ENCODE results near the gene LRRC23. TPM values are rescaled to one million over a fixed set of nuclear protein-coding genes. Genes with fewer than 3 reads are reported as not detected.
"Not testable (repeated sequence)": the region's sequence is repeated elsewhere in the genome, so short reads cannot be mapped to it uniquely, and the experiment has no call there.

LRRC23 gene
- total RNA-seq, 4 donors from 2014 or later: 8.8 to 16.6 (median 13.6) TPM

DNA sequence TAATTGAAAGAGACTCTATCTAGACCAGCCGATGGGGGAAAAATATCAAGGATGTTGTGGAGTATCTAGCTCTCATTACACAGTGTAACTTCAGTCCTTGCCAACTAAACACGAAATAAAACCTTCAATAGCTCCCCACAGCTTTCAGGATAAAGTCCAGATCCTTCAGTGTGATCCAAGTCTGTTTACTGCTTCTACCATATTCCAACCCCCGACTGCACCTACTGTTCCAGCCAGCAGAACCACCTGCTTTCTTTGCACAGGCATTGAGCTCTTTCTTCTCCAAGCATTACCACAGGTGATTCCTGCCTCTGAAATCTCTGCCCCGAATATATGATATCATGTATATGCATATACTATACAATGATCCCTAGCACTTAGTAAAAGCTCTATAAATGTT is 2.2 kb upstream of the LRRC23 start:
- TF ChIP-seq, protein P1, sequence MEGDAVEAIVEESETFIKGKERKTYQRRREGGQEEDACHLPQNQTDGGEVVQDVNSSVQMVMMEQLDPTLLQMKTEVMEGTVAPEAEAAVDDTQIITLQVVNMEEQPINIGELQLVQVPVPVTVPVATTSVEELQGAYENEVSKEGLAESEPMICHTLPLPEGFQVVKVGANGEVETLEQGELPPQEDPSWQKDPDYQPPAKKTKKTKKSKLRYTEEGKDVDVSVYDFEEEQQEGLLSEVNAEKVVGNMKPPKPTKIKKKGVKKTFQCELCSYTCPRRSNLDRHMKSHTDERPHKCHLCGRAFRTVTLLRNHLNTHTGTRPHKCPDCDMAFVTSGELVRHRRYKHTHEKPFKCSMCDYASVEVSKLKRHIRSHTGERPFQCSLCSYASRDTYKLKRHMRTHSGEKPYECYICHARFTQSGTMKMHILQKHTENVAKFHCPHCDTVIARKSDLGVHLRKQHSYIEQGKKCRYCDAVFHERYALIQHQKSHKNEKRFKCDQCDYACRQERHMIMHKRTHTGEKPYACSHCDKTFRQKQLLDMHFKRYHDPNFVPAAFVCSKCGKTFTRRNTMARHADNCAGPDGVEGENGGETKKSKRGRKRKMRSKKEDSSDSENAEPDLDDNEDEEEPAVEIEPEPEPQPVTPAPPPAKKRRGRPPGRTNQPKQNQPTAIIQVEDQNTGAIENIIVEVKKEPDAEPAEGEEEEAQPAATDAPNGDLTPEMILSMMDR (IDR thresholded peaks at IDR 0.05): no peak
- no peak for TF ChIP-seq EP300 (IDR thresholded peaks at IDR 0.05)
- TF ChIP-seq POLR2AphosphoS5 (IDR thresholded peaks at IDR 0.05): no peak
- no peak for TF ChIP-seq POLR2A (IDR thresholded peaks at IDR 0.05)
- peaks cover 0 to 16% (median 3%) of the 10 kb centered on the region in 3 donors for H3K4me1 ChIP-seq
- 74 to 83% methylated on average over 3 to 4 of the region's 4 CpGs for WGBS, 2 donors (ENCODE audit: low coverage in 1 of 2)
- H3K27me3 ChIP-seq: no peaks in the 10 kb centered on the region
- H3K27ac ChIP-seq: no peak overlapping the region
- H3K9me3 ChIP-seq: no peaks in the 10 kb centered on the region
- H3K4me3 ChIP-seq: no peak overlapping the region
- peaks cover 0 to 17% of the 10 kb centered on the region in 2 donors for H3K36me3 ChIP-seq
- no peak for ATAC-seq

DNA sequence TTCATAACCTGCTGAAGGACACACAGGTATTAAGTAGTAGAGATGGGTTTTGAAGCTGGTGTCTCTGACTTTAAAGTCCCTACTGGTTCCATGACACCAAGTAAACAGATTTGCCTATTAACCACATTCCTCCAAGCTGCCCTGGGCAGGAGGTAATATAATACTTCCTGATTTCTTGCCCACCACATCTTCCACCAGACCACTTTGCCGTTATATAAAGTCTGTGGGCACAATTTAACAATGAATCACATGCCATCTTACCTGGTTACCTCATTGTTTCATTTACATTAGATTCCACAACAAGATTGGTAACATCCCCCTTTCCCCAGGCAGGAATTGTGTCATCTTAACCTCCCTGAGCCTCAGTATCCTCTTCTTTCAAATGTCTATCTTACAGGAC is 900 bp upstream of the LRRC23 start:
- no peak for TF ChIP-seq EP300 (IDR thresholded peaks at IDR 0.05)
- TF ChIP-seq POLR2A (IDR thresholded peaks at IDR 0.05): no peak
- TF ChIP-seq POLR2AphosphoS5 (IDR thresholded peaks at IDR 0.05): no peak
- TF ChIP-seq, protein P1 (IDR thresholded peaks at IDR 0.05): no peak
- no peak for ATAC-seq
- Histone ChIP-seq H3K27ac (peak overlapping the region in 1 of 4 donors; percentile 77), H3K4me1 (peaks cover 0 to 16% (median 3%) of the 10 kb centered on the region in 3 donors), H3K36me3 (peaks cover 0 to 24% of the 10 kb centered on the region in 2 donors), H3K27me3 (no peaks in the 10 kb centered on the region), H3K4me3 (no peak overlapping the region), H3K9me3 (no peaks in the 10 kb centered on the region)
- WGBS, 2 donors (ENCODE audit: low coverage in 1 of 2): 70 to 86% methylated on average over 1 of the region's 1 CpG

DNA sequence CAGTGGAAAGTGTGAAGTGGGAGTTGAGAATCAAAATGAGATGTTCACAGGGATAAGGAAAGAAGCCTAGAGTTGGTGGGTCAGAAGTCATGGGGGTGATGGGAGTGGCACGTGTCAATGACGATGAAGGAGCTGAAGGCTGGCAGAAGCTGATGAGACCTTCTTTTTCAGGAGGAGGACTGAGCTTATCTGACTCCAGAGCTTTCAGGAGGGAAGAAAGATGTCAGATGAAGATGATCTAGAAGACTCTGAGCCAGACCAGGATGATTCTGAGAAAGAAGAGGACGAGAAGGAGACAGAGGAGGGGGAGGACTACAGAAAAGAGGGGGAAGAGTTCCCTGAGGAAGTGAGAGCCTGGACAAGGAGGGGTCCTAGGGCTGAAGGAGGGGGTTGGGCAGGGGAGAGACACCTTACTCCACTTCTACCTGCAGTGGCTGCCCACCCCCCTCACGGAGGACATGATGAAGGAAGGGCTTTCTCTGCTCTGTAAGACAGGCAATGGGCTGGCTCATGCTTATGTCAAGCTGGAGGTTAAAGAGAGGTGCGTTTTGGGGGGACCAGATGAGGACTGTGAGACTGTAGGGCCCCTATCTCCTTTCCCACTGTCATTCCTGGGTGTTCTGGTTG is 905 bp downstream of the LRRC23 start:
- Histone ChIP-seq H3K4me1 (peaks cover 0 to 16% (median 3%) of the 10 kb centered on the region in 3 donors), H3K27ac (peak overlapping the region in 3 of 4 donors; percentile 77 to 88 (median 84))
- WGBS, 2 donors (ENCODE audit: low coverage in 1 of 2): 61 to 73% methylated on average over 2 to 4 of the region's 5 CpGs

DNA sequence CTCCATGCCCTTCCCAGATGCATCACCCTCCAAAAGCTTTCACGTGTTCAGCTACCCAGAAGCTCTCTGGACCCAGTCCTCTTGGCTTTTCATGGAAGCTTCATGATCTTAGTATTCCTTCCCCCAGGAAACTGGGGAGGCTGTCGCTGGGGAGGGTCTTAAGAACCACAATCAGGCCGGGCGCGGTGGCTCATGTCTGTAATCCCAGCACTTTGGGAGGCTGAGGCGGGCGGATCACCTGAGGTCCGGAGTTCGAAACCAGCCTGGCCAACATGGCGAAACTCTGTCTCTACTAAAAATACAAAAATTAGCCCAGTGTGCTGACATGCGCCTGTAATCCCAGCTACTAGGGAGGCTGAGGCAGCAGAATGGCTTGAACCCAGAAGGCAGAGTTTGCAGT is 3.5 kb downstream of the LRRC23 start:
- Histone ChIP-seq H3K36me3 (peaks cover 0 to 24% of the 10 kb centered on the region in 2 donors), H3K4me1 (peaks cover 0 to 16% (median 3%) of the 10 kb centered on the region in 3 donors)
- not testable (repeated sequence) for H3K27ac ChIP-seq, H3K4me3 ChIP-seq, H3K9me3 ChIP-seq, H3K27me3 ChIP-seq, ATAC-seq
- 100% methylated on average over 1 of the region's 11 CpGs; no CpG with 5 or more reads in 1 of the 2 donors for WGBS, 2 donors (ENCODE audit: low coverage in 1 of 2)

More for the DNA sequence above, 905 bp downstream of the LRRC23 start:
- Histone ChIP-seq H3K36me3 (peaks cover 0 to 24% of the 10 kb centered on the region in 2 donors), H3K9me3 (no peaks in the 10 kb centered on the region), H3K27me3 (no peaks in the 10 kb centered on the region), H3K4me3 (peak overlapping the region in 1 of 2 donors; percentile 73)
- TF ChIP-seq, protein P1 (IDR thresholded peaks at IDR 0.05): no peak
- TF ChIP-seq EP300 (IDR thresholded peaks at IDR 0.05) (no peak), POLR2AphosphoS5 (IDR thresholded peaks at IDR 0.05) (no peak), POLR2A (IDR thresholded peaks at IDR 0.05) (no peak)
- ATAC-seq: no peak

DNA sequence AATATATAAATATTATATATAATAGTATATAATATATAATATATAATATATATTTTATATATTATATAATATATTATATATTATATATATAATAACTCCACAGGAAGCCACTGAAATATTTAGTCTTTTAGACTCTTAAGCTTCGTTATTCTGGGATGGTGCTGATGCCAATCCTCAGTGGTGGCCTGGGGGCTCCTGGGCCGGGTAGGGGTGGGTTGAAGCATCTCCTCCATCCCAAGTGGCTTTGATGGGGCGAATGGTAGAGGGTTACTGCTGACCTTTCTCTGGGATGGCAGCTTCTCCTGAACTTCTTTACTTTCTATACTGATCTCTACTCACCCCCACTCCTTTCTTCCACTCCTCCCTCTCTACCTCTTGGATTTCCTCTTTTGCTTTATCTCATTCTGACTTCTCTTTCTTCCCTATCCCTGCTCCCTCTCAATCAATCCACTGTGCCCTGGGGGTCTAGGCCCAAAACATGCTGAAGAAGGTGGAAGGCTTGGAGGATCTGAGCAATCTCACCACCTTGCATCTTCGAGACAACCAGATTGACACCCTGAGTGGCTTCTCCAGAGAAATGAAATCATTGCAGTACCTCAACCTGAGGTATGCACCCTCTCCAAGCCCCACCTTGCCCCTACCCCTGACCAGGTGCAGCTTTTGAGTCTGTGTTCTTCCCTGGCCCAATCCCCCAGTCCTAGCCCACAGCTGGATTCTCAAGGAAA is 5.0 kb downstream of the LRRC23 start:
- Histone ChIP-seq H3K9me3 (no peaks in the 10 kb centered on the region), H3K27me3 (no peaks in the 10 kb centered on the region), H3K4me1 (peaks cover 0 to 21% (median 4%) of the 10 kb centered on the region in 3 donors), H3K4me3 (no peak overlapping the region), H3K27ac (no peak overlapping the region), H3K36me3 (peaks cover 0 to 24% of the 10 kb centered on the region in 2 donors)
- ATAC-seq: no peak
- WGBS, 2 donors (ENCODE audit: low coverage in 1 of 2): 88 to 100% methylated on average over 2 to 3 of the region's 4 CpGs
- TF ChIP-seq, protein P1 (IDR thresholded peaks at IDR 0.05): no peak
- no peak for TF ChIP-seq POLR2AphosphoS5 (IDR thresholded peaks at IDR 0.05)
- no peak for TF ChIP-seq EP300 (IDR thresholded peaks at IDR 0.05)
- no peak for TF ChIP-seq POLR2A (IDR thresholded peaks at IDR 0.05)
